K562 (cell line): ENCODE data around the gene EPC2. TPM values are rescaled to one million over a fixed set of nuclear protein-coding genes. Genes with fewer than 3 reads are reported as not detected.

Experiments
- ATAC-seq: fragments of 200-7000 bp; cut with Tn5 transposase; 3 replicates; pipeline ENCODE4 v1.9.1; 2020; ENCODE audit warnings: moderate library complexity
- BruUV-seq: library from RNA; stranded (reverse); fragments of 400-500 nt; replicated peaks from 2 replicates; lab custom pipeline; 2021; lab: Mats Ljungman, UMichigan
- CTCF ChIA-PET: fragments of 300-600 bp; formaldehyde crosslinking; extraction: SDS; loops from one replicate; lab custom pipeline; 2021; ENCODE audit warnings: low intra/inter-chr PET ratio; lab: Yijun Ruan, JAX
- POLR2A ChIA-PET: fragments of 300-600, 350-650 bp; sonication (Branson Sonifier 250); formaldehyde crosslinking; extraction: SDS; loops from one replicate; lab custom pipeline; 2021; ENCODE audit warnings: antibody characterized with exemption, inconsistent platforms; lab: Yijun Ruan, JAX
- DNase-seq, 4 experiments: peaks; one replicate each; pipeline versions ENCODE4 v3.0.0 to v3.0.0-alpha.2; 2011 to 2018; ENCODE audit warnings: low spot score in 3 of 4, mixed read lengths in 3 of 4; ENCODE audit errors: extremely low read depth in 1 of 4
- FAIRE-seq: peaks from 2 replicates; lab custom pipeline; 2011; peaks lifted over from hg19 to GRCh38; lab: Jason Lieb, UNC
- H2AFZ ChIP-seq: 2 replicates; pipeline ENCODE4 v1.6.0; 2011; ENCODE audit warnings: low read depth, low read length, control low read depth, inconsistent platforms
- H3K27ac ChIP-seq: fragments of 200-600 bp; 3 replicates; pipeline ENCODE4 v1.8.0; 2011; ENCODE audit warnings: low read depth, mild to moderate bottlenecking, control low read depth, inconsistent platforms, low read length, moderate library complexity, mixed read lengths; ENCODE audit errors: extremely low read depth
- H3K27me3 ChIP-seq, 2 experiments: fragments of 300-600 bp in 1 of 2; 2 replicates in 1 of 2; 3 replicates in 1 of 2; pipeline versions ENCODE4 v1.6.0 to v1.8.0; 2011; ENCODE audit warnings: inconsistent platforms in 2 of 2, low read length in 2 of 2, mild to moderate bottlenecking in 1 of 2, mixed read lengths in 1 of 2, moderate library complexity in 1 of 2; ENCODE audit not compliant: control insufficient read depth in 2 of 2, insufficient read depth in 2 of 2
- H3K36me3 ChIP-seq: fragments of 300-600 bp; 3 replicates; pipeline ENCODE4 v1.8.0; 2011; ENCODE audit warnings: mild to moderate bottlenecking, low read length, inconsistent platforms; ENCODE audit not compliant: control insufficient read depth, insufficient read depth
- H3K4me1 ChIP-seq, 2 experiments: fragments of 200-600 bp in 1 of 2; replicated peaks in 1 of 2; 2 replicates in 1 of 2; 3 replicates in 1 of 2; pipeline versions ENCODE4 v1.5.1 to v1.8.0; 2011; ENCODE audit warnings: inconsistent platforms in 2 of 2, low read length in 2 of 2, mild to moderate bottlenecking in 1 of 2, mixed read lengths in 1 of 2, moderate library complexity in 1 of 2; ENCODE audit not compliant: control insufficient read depth in 2 of 2, insufficient read depth in 2 of 2
- H3K4me2 ChIP-seq: 2 replicates; pipeline ENCODE4 v1.6.1; 2011; ENCODE audit warnings: low read length, control low read depth, inconsistent platforms, mixed read lengths; ENCODE audit not compliant: insufficient read depth
- H3K4me3 ChIP-seq: fragments of 200-600 bp; sonication (generic), shearing (Covaris generic); 2 replicates; pipeline ENCODE4 v1.5.1; 2016; ENCODE audit warnings: control low read depth, inconsistent platforms
- H3K79me2 ChIP-seq: fragments of 200-600 bp; 3 replicates; pipeline ENCODE4 v1.8.0; 2011; ENCODE audit warnings: low read length, inconsistent platforms; ENCODE audit not compliant: control insufficient read depth, insufficient read depth
- H3K9ac ChIP-seq, 2 experiments: 2 replicates each; pipeline versions ENCODE4 v1.6.0 to v1.6.1; 2011; ENCODE audit warnings: low read depth in 2 of 2, low read length in 2 of 2, control low read depth in 1 of 2, inconsistent platforms in 1 of 2, mild to moderate bottlenecking in 1 of 2, mixed read lengths in 1 of 2; ENCODE audit not compliant: insufficient read depth in 1 of 2
- H3K9me1 ChIP-seq: one replicate; pipeline ENCODE4 v1.6.0; 2011; ENCODE audit warnings: inconsistent platforms, mild to moderate bottlenecking, low read length, moderate library complexity; ENCODE audit not compliant: control insufficient read depth, insufficient read depth
- H3K9me3 ChIP-seq: replicated peaks from 2 replicates; pipeline ENCODE4 v1.5.1; 2011; ENCODE audit warnings: low read depth, low read length, inconsistent platforms; ENCODE audit not compliant: control insufficient read depth, insufficient read depth
- H4K20me1 ChIP-seq: replicated peaks from 2 replicates; pipeline ENCODE4 v1.6.1; 2011; ENCODE audit warnings: low read length, inconsistent platforms, mixed read lengths; ENCODE audit not compliant: control insufficient read depth, insufficient read depth
- FOXA3 ChIP-seq, 2 experiments: fragments of 450-650 bp in 1 of 2; sonication (generic) in 1 of 2; formaldehyde crosslinking; IDR thresholded peaks in 1 of 2; conservative IDR thresholded peaks in 1 of 2; 2 replicates each; pipeline versions ENCODE4 v1.4.0 to v1.8.0; 2020 to 2022; ENCODE audit warnings: mild to moderate bottlenecking in 2 of 2, missing genetic modification reagents in 1 of 2
- GABPA ChIP-seq: fragments of 200-800 bp; sonication (Bioruptor generic); conservative IDR thresholded peaks from 2 replicates; pipeline ENCODE4 v1.6.1; 2016; ENCODE audit warnings: low read depth, missing genetic modification characterization, missing compliant biosample characterization
- MEF2D ChIP-seq: conservative IDR thresholded peaks from 2 replicates; pipeline ENCODE4 v1.6.1; 2016; ENCODE audit warnings: low read depth, missing genetic modification characterization, missing compliant biosample characterization
- NR2C1 ChIP-seq, 2 experiments: fragments of 450-650 bp; IDR thresholded peaks; 2 replicates each; pipeline ENCODE4 v1.6.1; 2017; ENCODE audit warnings: mild to moderate bottlenecking in 2 of 2, antibody characterized with exemption in 1 of 2, inconsistent platforms in 1 of 2, missing compliant biosample characterization in 1 of 2, missing genetic modification characterization in 1 of 2
- SMARCE1 ChIP-seq: fragments of 450-650 bp; IDR thresholded peaks from 2 replicates; pipeline ENCODE4 v1.7.1; 2016; ENCODE audit warnings: mild to moderate bottlenecking
- ZNF316 ChIP-seq: fragments of 450-650 bp; IDR thresholded peaks from 2 replicates; pipeline ENCODE4 v1.6.1; 2016
- ZNF324 ChIP-seq: fragments of 250-450 bp; sonication (Bioruptor Pico); IDR thresholded peaks from 2 replicates; pipeline ENCODE4 v1.4.0; 2020; ENCODE audit warnings: mild to moderate bottlenecking
- ZNF766 ChIP-seq: fragments of 200-800 bp; sonication (Bioruptor generic); conservative IDR thresholded peaks from 2 replicates; pipeline ENCODE4 v1.6.1; 2016; ENCODE audit warnings: missing genetic modification characterization, missing compliant biosample characterization
- WGBS: fragments of 100-300 bp; shearing (Covaris generic); methylation state at CpG from one replicate; pipeline ENCODE4 v1.1.6; 2016; ENCODE audit warnings: low coverage, mixed read lengths; ENCODE audit not compliant: insufficient coverage; ENCODE audit errors: missing lambda C conversion rate; 5-methylcytosine and 5-hydroxymethylcytosine counted together
- in situ Hi-C: fragments of 300-500 bp; cut with MboI; formaldehyde crosslinking; loops from 4 replicates; pipeline ENCODE4 v1.15.0; 2018; ENCODE audit warnings: inconsistent platforms, mixed read lengths
- intact Hi-C: fragments of 100-400 bp; cut with micrococcal nuclease; formaldehyde crosslinking; loops from 2 replicates; pipeline ENCODE4 v1.14.2; 2022
- polyA plus RNA-seq, 8 experiments: library from polyadenylated mRNA; depleted of rRNA in 4 of 8; stranded (reverse) in 5 of 8; unstranded in 3 of 8; fragments of >200 nt; fragmentation: Nextera tagmentation in 2 of 8; fragmentation: Illumina TruSeq in 1 of 8; extraction: Ambion mirVana in 2 of 8; extraction: Trizol in 1 of 8; gene quantifications; 2 replicates each; pipeline versions ENCODE4 v1.2.1 to v1.2.3, GENCODE V29; 2011 to 2014; ENCODE audit warnings: inconsistent platforms in 1 of 8, missing spikeins in 1 of 8
- total RNA-seq, 7 experiments: library from RNA; depleted of rRNA in 6 of 7; stranded (reverse); fragments of >200 nt in 6 of 7; fragmentation: Illumina TruSeq in 2 of 7; extraction: Trizol in 2 of 7; gene quantifications; 2 replicates each; pipeline versions ENCODE4 v1.2.1 to v1.2.3, GENCODE V29; 2011 to 2021; ENCODE audit warnings: low replicate concordance in 1 of 7
- TF ChIP-seq, protein P1 (sequence below): sonication (generic); IDR thresholded peaks from 2 replicates; pipeline ENCODE4 v1.6.1; 2016

The EPC2 gene
- total and polyA plus RNA-seq, 9 of the 15 experiments (the other 6 are each of a cell fraction or from before 2014, with no cell fraction given): 7.0 to 35.8 (median 29.1) TPM

- no peak overlapping the region for H3K4me3 ChIP-seq
- H3K36me3 ChIP-seq: no peaks in the 10 kb centered on the region
- in situ Hi-C loops (loop anchor here (25.0 kb wide), 1 partner anchor 903 kb away; no protein-coding TSS in a partner anchor), intact Hi-C loops (no loop called here)
- 21% methylated on average over 2 of the region's 2 CpGs for WGBS
- peaks cover 87% of the 10 kb centered on the region for H3K79me2 ChIP-seq
- no peak overlapping the region for H3K9ac ChIP-seq
- no peak overlapping the region for H2AFZ ChIP-seq
- DNase-seq (no peak), FAIRE-seq (no peak), ATAC-seq (0 out of 3 replicates have a peak, but pooled peaks have one; percentile 17)
- ChIA-PET CTCF (no interaction called here), POLR2A (interaction anchor here (0.9 to 3.0 kb wide), 3 partner anchors 12 to 78 kb away, joined by 3 to 16 read pairs (median 3); no protein-coding TSS in a partner anchor)
- H3K9me1 ChIP-seq: peaks cover 8% of the 10 kb centered on the region
- H4K20me1 ChIP-seq: peaks cover 45% of the 10 kb centered on the region
- H3K27me3 ChIP-seq: no peaks in the 10 kb centered on the region
- H3K4me1 ChIP-seq: peaks cover 0 to 10% of the 10 kb centered on the region in 2 experiments; a peak in 3 of 5 replicates
- BruUV-seq: no TSS peak
- no peaks in the 10 kb centered on the region for H3K9me3 ChIP-seq
- H3K4me2 ChIP-seq: no peak overlapping the region
- no peak overlapping the region for H3K27ac ChIP-seq
- TF ChIP-seq MEF2D (tag): no peak
- TF ChIP-seq GABPA (tag): peak; percentile 48
- peak in 1 of 2 experiments; percentile 56; a peak in 2 of 4 replicates for TF ChIP-seq FOXA3 (CRISPR knock-in tag; conservative IDR thresholded peaks at IDR 0.05 in 1 of 2, IDR thresholded peaks at IDR 0.05 in 1 of 2)
- TF ChIP-seq ZNF316: no peak
- TF ChIP-seq, protein P1, sequence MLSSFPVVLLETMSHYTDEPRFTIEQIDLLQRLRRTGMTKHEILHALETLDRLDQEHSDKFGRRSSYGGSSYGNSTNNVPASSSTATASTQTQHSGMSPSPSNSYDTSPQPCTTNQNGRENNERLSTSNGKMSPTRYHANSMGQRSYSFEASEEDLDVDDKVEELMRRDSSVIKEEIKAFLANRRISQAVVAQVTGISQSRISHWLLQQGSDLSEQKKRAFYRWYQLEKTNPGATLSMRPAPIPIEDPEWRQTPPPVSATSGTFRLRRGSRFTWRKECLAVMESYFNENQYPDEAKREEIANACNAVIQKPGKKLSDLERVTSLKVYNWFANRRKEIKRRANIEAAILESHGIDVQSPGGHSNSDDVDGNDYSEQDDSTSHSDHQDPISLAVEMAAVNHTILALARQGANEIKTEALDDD: peak; percentile 74
- 0 out of 2 replicates have a peak, but pooled peaks have one; percentile 7 for TF ChIP-seq ZNF324 (CRISPR knock-in tag)
- TF ChIP-seq ZNF766 (CRISPR knock-in tag): peak; percentile 61; the same call in 1 of the 2 replicates
- TF ChIP-seq NR2C1 (IDR thresholded peaks at IDR 0.05): no peak
- TF ChIP-seq NR2C1 (tag; IDR thresholded peaks at IDR 0.05): peak; percentile 60
- TF ChIP-seq SMARCE1: peak; percentile 46; the same call in 1 of the 2 replicates
Measured at GRCh38 chr2:148658807-148659722, 14.5 kb downstream of the EPC2 start.
